PC-9 (cell line): ENCODE measurements around the gene IQCK.

Experiments used
- EZH2 ChIP-seq: fragments of 200-600 bp; sonication (generic); IDR thresholded peaks from 2 replicates; pipeline ENCODE4 v1.8.0; 2017; ENCODE audit warnings: antibody characterized with exemption, low read depth
- TF ChIP-seq, protein P1 (sequence below): fragments of 200-600 bp; sonication (generic); conservative IDR thresholded peaks from 2 replicates; pipeline ENCODE4 v1.6.1; 2017; ENCODE audit warnings: mixed run types, antibody characterized with exemption, mild to moderate bottlenecking, moderate library complexity

DNA sequence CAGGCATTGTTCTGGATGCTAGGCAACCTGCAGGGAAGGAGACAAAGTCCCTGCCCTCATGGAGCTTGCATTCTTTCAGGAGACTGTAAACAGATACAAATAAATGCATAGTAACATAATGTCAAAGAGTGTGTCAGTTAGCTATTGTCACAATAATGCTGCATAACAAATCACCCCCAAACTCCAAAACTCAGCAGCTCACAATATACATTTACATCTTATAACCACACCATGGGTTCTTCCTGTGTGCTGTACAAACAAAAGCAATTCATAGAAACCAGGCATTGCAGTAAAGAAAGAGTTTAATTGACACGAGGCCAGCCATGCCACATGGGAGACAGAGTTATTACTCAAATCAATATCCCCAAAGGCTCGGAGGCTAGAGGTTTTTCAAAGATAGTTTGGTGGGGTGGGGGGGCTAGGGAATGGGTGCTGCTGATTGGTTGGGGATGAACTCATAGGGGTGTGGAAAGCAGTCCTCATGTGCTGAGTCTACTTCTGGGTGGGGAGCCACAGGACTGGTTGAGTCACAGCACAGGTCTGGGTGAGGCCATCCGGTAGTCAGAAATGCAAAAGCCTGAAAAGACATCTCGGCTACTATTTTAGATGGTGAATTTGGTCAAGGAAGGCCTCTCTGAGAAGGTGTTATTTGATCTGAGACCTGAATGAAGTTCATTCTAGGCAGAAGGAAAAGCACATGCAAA lies 87.5 kb downstream of the IQCK start:
- TF ChIP-seq, protein P1, sequence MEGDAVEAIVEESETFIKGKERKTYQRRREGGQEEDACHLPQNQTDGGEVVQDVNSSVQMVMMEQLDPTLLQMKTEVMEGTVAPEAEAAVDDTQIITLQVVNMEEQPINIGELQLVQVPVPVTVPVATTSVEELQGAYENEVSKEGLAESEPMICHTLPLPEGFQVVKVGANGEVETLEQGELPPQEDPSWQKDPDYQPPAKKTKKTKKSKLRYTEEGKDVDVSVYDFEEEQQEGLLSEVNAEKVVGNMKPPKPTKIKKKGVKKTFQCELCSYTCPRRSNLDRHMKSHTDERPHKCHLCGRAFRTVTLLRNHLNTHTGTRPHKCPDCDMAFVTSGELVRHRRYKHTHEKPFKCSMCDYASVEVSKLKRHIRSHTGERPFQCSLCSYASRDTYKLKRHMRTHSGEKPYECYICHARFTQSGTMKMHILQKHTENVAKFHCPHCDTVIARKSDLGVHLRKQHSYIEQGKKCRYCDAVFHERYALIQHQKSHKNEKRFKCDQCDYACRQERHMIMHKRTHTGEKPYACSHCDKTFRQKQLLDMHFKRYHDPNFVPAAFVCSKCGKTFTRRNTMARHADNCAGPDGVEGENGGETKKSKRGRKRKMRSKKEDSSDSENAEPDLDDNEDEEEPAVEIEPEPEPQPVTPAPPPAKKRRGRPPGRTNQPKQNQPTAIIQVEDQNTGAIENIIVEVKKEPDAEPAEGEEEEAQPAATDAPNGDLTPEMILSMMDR: no peak
- no peak for TF ChIP-seq EZH2
